NCI-H2196 treated with DMSO at 0.1 percent for 48 hours (cell line): ENCODE data around the gene KCTD20.

Source experiments
- DNase-seq: peaks from one replicate; lab custom pipeline; 2025; ENCODE audit not compliant: unreplicated experiment; lab: John Stamatoyannopoulos, UW

Gene KCTD20

DNA sequence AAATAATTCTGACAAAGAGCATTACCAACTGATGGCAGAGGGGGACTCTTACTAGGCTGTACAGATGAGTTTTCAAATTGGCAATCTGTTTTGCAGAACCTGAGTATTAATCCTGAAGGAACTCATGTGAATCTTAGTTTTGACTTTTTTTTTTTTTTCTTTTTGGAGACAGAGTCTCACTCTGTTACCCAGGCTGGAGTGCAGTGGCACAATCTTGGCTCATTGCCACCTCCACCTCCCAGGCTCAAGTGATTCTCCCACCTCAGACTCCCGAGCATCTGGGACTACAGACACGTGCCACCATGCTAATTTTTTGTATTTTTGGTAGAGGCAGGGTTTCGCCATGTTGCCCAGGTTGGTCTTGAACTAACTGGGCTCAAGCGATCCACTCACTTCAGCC lies 49.3 kb downstream of the KCTD20 start:
- DNase-seq, result no peak

DNA sequence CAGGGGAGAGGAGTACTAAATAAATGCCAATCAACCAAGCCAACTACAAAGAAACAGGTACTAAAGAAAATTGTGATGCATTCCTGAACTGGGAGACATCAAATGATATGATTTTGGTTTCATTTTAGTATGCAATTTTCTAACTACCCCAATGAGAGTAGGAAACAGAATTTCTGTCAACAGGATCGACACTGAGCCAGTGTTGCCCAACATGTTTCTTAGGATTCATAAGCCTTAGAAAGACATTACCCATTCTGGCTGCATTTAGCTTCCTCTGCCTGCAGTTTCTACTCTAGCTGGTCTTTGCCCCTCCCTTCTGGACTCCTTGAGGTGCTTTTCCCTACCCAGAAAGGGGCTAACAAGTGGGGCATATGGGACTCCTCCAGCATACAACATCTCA lies 49.8 kb downstream of the KCTD20 start:
- DNase-seq, result no peak

DNA sequence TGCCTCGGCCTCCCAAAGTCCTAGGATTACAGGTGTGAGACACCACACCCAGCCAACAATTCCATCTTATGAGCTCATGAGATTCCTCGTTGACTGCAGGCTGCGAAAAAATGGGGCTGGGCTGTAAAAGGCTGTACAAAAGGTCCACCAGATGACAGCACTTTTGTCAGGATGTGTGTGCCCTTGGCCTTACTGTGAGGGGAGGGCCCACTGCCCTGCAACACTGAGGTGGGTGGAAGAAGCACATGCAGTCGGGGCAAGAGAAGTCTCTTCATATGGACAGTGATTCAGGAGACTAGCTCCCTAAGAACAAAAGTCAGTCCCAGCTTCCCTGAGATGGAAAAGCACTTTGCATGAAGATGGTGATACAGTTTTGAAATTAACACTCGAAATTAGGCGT lies 50.5 kb downstream of the KCTD20 start:
- DNase-seq, result no peak

DNA sequence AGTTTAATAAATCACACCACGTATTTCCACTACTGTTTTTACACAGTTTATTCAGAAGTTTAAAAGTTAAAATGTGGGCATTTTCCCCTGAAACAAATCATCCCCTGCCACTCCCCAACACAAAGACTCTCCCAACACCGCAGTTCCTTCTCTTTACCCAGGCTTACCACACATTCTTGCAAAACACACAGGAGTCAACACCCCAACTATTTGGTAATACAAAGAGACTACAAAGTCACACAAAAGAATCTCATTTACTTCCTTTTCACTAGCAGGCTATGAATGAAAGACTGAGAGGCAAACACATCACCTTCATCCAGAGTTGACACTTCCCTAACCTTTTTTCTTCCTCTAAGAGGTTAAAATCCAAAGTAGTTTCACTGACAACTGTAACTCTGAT lies 51.1 kb downstream of the KCTD20 start:
- no peak for DNase-seq

DNA sequence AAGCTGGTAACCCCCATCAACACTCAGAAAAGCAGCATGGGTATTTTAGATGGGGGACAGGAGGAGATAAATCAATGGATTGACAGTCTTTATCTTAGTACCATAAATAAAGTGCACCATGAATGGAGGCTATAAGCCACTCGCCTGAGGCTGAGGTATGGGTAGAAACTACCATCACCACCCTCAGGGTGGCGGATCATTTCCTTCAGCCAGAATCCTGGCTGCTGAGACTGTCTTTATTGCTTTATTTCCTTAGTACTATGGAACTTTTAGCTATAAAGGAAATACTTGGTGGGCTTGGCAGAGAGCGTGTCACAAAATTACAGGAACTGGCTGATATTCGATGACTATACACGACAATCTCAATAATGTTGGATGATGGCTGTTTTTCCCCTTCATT lies 52.3 kb downstream of the KCTD20 start:
- DNase-seq, result no peak

DNA sequence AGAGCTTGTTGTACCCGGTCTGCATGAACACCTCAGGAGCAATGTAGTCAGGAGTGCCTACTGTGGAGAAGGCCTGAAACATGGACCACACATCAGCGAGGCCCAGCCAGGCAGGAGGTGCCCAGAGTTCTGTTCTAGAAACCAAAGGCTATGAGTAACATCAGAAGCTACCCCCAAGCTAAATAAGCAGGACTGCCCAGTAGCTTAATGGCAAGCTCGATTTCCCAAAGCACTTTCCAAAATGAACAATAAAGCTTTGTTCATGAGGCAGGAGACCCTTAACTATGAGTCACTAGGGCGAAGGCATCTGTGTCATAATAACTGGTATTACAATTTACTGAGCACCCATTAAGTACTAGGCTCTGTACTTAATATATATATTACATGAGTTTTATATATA lies 57.1 kb downstream of the KCTD20 start:
- no peak for DNase-seq

DNA sequence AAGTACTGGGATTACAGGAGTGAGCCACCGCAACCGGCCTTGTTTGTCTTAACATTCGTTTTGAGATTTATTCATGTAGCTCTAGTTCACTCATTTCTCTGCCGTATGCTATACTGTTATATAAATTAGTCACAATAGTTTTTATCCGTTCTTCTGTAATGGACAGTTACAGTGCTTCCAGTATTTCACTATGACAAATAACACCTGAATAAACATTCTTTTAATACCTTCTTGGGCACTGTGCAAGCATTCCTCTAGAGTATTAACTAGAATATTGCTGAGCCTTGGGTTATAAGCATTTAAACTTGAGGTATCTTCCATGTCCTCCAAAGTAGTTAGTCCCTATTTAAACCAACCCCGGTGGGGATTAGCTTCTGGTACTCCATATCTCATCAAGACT lies 58.9 kb downstream of the KCTD20 start:
- DNase-seq, result no peak

DNA sequence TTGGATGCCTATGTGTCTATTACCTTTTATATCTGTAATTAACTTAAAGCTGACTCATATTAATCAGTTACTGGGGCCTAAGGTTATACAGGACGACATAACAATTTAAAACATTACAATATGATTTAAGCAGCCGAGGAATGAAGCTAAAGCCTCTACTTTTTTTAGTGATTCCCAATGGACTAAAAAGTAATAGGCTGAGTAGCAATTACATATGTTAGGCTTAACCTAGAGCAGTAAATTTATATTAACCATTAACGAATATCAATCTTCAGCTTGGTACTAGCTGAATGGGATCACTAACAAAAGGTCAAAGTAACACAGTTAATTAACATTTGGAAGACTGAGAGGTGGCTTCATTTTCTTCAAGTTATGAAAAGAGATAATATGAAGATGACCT lies 61.4 kb downstream of the KCTD20 start:
- DNase-seq, result no peak

DNA sequence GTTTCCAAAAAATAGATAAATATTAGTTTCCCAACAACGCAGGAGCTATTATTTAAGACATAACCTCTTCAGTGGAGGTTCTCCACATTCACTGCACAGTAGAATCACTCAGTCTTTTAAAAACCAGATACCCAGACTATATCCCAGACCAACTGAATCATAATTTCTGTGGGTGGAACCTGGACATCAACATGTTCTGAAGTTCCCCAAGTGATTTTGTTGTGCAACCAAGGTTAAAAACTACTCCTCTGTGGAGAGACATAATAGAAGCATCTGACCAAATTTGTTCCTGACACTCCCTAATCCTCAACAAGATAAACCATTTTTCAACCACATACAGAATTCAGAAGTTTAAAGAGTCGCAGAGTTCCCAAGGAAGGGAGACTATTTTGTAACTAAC lies 62.2 kb downstream of the KCTD20 start:
- DNase-seq, result no peak

DNA sequence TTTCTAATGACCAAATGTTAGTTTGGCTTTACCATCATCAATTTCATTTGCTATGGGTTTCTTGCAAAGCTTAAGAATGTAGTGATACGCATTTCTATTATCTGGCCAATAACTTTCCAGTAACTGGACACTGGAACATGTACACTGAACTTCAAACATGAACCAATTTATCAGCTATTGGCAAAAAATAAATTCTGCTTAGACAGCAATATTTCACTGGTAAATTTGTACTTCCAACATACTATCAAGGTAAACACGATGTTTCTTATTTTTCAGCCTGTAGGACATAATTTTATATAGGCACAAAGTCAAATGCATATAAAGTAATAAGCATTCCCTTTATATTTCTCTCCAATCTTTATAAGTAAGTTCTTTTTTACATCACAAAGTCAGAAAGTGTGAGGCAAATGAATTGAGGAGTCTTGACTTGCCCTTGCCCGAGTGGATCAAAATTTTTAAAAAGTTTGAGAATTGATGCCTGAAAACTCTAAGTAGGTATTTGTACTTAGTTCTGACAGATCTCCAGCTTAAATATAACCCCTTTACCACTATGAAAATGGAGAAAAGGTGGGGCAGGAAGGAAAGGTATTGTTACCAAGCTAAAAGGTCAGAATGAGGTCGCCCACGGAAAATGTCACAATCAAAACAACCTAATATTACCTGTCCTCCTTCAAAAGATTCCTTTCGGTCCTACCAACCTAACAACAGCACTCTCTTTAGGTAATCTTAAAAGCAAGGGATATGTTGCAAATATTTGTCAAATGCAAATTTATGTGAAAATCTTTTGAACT lies 63.1 kb downstream of the KCTD20 start:
- DNase-seq, result no peak

DNA sequence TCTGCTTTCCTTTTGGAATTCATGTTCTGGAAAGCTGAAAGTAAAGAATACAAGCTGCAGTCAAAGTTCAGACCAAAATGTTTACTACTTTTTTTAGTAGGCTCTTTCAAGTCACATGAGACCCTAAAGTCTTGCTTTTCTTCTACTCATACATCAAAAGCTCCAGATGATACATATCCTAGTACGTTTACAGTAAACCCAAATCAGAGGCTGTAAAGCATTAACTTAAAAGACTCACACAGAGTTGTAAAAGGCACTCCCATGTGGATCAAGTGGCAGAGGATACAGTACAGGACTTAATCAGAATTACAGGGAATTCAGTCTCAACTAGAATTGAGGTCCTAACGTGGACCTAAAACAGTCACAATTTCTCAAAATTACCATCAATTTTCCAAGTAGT lies 63.8 kb downstream of the KCTD20 start:
- no peak for DNase-seq

DNA sequence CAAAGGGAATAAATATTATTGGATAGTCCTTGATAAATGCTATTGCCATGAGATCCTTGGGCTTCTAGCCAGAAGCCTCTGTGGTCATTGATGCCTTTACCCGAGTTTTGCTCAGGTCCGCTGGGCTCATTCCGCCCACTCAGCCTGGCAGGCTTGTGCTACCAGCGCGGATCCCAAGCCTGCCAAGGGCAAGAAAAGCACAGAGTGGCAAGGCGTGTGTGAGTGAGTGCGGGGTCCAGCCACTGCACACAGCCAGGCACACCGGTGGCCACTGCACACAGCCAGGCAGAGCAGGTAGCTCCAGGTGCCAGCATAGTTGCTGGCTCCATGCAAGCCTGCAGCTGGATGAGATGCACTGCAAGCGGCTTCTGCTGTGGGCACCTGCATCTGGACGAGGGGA lies 65.7 kb downstream of the KCTD20 start:
- no peak for DNase-seq

DNA sequence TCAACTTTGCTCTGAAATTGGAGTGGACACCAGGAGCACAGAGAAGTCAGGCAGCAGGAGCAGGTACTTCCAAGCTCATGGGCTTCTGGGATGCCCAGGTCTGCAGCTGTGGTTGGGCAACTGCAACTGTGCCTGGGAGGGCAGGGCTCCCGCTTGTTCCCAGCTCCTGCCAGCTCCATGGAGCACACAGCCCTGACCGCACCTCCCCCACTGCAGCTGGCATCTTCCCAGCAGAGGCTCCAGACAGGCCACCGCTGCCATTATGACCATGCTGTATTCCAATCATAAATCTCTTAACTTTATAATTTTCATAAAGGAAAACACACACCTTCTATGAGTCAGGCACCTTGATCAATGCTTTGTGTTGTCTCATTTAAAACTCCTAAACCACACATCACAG lies 67.6 kb downstream of the KCTD20 start:
- DNase-seq, result no peak

DNA sequence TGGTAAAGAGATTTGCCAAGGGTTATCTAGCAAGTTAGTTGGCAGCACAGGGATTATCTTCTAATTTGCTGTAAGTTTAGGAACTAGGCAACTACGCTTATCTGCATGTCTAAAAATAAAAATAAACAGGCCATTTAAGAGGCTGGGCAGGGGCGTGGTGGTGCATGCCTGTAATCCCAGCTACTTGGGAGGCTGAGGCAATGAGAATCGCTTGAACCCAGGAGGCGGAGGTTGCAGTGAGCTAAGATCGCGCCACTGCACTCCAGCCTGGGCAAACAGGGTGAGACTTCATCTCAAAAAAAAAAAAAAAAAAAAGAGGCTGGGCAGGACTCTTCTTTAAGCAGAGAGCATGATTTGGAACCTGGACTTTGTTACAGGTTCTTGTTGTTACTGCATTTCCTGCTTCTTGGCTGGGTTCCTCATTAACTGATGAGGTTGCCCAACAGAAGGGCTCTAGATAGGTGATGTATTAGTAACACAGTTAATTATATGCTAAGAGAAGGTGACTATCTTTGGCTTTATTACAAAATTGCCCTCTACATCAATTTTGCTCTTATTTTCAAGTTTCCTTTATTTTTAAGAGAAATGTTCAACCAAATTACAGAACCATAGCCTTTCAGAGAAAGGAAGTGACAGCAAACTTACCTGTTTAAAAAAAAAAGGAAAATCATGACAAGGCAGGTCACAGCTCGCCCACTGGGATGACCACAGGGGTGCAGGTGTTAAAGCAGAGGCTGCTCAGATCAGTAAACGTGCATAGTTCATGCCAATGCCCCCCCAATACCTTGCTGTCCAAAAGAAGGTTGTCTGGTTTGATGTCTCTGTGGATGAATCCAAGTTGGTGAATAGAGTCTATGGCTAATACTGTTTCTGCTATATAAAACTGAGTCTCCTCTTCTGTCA lies 72.0 kb downstream of the KCTD20 start:
- no peak for DNase-seq

DNA sequence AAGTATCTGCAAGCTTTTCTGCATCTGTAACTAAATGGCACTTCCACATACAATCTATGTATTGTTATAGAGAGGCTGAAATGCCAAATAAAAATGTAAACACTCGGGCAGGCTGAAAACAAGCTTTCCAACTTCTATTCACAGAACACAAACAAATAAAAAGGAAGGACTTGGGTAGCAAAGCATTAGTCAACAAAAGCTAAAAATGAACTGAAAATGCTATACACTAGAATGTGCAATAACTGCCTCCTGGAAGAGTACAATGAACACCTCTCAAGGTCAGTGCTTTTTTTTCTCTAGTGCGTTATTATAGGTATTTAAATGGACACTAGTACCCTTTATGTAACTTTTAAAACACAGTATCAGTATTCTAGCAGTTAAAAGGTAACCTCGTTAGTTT lies 73.0 kb downstream of the KCTD20 start:
- no peak for DNase-seq

DNA sequence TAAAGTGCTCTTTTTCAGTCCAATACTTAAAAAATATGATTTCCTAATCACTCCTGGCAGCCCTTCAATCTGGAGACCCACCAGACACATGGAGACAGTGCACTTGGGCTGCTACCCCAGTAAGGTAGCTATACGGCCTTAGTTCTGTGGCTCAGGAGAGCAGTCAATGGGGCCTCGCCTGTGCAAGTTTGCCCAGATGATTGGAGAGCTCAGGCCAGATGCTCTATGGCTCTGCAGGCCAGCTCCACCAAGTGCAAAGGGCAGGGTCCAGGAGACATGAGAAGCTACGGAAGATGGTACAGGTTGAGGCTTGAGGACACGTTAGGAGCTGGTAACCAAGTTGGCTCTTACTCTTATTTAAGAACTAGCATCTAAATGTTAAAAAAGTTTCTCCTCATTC lies 73.8 kb downstream of the KCTD20 start:
- no peak for DNase-seq

DNA sequence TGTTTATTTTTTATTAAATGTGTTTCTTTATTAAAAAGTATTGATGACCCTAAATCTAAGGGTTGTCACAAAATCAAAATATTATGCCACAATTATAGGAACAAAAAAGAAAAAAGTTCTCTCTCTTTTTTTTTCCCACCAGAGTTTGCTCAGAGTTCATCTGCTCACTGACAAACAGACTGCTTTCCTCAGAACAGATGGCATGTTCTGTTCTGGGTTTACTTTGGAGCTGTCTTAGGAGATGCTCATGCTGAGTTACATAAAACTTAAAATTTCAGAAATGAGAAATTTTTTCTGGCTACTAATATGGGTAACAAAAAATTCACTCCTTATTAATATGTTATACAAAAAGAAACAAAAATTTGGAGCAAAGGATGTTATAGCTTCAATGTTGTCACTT lies 74.2 kb downstream of the KCTD20 start:
- no peak for DNase-seq

DNA sequence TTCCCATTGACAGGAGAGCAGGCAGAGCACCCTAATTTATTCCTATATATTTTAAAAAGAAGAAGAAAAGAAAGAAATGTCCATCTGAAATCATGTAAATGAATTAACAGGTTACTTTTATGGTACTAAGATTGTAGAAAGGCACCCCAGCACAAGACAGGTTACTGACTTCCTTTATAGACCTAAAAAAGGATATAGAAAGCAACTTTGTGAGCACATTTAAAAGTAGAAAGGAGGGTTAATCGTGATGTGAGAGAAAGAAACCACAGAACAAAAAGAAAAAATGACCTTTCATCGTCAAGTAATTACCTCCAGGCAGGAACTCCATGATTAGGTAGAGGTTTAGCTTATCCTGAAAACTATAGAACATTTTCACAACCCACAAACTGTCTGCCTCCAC lies 74.6 kb downstream of the KCTD20 start:
- DNase-seq, result no peak

DNA sequence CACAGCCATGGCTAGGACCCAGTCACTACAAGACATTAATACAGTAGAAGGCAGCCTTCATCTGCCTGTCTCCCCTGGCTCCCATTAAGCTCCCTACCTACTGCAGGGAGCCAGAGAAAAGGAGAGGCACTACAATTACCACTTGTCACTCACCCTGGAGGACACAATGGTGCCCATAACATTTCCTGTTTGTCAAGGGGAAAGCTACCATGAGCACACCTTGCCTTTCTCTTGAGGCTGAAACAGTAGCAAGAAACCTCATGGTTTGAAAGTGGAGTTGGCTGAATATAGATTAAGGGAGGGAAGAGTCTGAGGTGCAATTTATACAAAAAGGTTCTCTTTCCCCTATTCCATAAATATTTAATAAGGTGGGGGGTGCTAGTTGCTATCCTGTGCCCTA lies 76.6 kb downstream of the KCTD20 start:
- no peak for DNase-seq

DNA sequence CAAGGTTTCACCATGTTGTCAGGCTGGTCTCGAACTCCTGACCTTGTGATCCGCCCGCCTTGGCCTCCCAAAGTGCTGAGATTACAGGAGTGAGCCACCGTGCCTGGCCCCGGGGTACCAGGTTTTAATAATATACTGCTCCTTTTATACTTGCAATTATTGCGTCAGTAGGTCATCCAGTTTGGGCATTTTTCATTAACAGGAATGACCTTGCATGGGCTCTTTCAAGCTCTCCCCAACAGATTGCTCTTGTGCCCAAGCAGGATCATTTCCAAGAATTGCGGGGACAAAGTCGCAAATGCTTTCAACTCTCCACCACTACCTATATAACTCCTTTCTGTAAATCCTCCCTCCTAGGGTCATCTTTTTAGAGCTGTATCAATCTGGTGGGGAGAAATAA lies 80.7 kb downstream of the KCTD20 start:
- DNase-seq, result no peak

DNA sequence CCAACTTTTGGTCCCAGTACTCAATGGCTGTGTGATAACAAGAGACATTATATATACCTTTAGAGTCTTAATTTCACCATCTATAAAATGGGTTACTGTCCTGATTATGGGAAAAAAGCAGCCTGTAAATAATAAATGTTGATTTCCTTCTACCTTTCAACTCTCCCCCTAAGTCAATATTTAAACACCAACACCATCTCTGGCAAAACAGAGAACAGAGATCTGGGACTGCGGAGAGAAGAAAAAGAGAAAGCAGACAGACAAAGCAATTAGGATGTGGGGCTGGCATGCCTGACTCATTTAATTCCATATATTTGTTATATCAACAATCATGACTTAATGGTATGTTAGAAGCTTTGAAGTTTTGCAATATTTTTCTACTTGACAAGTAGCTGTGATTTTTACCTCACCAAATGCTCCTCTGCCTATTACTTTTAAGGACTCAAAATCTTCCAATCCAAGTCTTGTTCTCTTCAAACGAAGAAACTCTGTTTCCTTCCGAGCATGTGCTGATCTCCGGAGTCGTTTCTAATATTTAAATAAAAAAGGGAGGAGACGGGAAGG lies 81.2 kb downstream of the KCTD20 start:
- no peak for DNase-seq

DNA sequence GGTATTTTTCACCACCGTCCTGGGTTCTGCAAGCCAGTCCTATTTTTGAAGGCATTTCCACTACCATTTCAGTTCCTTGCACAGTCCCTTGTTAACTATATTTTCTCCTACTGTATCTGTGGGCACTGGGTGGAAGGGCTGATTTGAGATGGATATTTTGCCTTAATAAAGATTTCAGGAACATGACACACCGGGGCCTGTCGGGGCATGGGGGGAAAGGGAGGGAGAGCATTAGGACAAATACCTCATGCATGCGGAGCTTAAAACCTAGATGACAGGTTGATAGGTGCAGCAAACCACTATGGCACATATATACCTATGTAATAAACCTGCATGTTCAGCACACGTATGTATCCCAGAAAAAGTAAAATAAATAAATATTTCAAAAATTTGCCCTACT lies 82.1 kb downstream of the KCTD20 start:
- no peak for DNase-seq
